ENCODE measurements around the gene LBHD1.

DNA sequence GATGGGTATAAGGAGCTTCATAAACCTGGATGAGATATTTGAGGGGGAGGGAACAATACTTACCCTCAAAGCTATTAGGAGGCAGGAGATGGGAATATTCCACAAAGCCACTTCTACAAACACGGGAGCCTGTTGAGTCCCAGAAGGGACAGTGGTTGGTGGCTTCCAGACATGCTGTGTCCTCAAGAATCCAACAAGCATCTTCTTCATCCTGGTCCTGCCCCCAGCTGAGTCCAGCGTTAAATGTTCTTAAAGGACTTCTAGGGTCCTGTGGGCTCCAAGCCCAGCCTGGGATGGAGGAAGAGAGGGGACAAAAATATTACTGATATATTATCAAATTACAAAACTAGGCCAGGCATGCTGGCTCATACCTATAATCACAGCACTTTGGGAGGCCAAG is 4.6 kb downstream of the LBHD1 start:
- no peak for TF ChIP-seq EZH2phosphoT487 (IDR thresholded peaks at IDR 0.05; ENCODE audit: borderline replicate concordance)
- TF ChIP-seq, protein P1, sequence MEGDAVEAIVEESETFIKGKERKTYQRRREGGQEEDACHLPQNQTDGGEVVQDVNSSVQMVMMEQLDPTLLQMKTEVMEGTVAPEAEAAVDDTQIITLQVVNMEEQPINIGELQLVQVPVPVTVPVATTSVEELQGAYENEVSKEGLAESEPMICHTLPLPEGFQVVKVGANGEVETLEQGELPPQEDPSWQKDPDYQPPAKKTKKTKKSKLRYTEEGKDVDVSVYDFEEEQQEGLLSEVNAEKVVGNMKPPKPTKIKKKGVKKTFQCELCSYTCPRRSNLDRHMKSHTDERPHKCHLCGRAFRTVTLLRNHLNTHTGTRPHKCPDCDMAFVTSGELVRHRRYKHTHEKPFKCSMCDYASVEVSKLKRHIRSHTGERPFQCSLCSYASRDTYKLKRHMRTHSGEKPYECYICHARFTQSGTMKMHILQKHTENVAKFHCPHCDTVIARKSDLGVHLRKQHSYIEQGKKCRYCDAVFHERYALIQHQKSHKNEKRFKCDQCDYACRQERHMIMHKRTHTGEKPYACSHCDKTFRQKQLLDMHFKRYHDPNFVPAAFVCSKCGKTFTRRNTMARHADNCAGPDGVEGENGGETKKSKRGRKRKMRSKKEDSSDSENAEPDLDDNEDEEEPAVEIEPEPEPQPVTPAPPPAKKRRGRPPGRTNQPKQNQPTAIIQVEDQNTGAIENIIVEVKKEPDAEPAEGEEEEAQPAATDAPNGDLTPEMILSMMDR (conservative IDR thresholded peaks at IDR 0.05; ENCODE audit: low read length), result no peak

All from Loucy (cell line).